ENCODE results near the gene CCDC6.

DNA sequence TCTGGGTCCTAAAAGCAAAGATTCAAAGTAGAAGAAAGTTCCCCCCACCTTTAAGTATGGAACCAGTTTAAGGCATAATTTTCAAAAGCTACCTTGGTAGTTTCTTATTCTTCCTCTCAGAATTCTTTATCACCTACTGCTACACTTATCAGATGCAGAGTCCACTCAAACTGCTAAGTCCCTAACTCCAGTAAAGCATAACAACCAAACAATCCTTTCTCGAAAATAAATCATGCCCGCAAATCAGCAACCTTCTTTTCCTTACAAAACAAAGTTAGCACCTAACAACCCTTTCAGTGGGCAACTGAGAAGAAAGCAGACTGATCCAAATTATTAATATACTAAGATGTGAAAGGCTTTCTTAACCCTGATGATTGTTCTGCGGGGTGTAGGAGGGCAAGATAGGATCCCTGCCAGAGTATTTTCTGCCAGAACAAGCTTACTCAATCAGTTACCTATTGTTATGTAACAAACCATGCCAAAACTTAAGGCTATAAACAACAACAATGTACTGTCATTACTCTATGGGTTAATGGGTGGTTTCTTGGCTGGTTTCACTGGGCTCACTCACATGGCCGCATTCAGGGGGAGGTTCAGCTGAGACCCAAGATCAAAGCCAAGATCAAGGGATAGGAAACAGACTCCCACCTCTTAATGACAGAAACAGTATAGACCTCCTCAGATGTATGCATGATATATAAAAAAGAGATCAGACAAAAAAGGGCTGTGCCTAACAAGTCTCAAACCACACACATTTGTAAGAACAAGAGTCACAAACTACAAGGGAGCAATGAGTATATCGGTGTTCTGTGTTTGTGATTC, 42.0 kb downstream of the CCDC6 start:
- TF ChIP-seq, protein P1, sequence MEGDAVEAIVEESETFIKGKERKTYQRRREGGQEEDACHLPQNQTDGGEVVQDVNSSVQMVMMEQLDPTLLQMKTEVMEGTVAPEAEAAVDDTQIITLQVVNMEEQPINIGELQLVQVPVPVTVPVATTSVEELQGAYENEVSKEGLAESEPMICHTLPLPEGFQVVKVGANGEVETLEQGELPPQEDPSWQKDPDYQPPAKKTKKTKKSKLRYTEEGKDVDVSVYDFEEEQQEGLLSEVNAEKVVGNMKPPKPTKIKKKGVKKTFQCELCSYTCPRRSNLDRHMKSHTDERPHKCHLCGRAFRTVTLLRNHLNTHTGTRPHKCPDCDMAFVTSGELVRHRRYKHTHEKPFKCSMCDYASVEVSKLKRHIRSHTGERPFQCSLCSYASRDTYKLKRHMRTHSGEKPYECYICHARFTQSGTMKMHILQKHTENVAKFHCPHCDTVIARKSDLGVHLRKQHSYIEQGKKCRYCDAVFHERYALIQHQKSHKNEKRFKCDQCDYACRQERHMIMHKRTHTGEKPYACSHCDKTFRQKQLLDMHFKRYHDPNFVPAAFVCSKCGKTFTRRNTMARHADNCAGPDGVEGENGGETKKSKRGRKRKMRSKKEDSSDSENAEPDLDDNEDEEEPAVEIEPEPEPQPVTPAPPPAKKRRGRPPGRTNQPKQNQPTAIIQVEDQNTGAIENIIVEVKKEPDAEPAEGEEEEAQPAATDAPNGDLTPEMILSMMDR (conservative IDR thresholded peaks at IDR 0.05 in 1 of 2, IDR thresholded peaks at IDR 0.05 in 1 of 2; ENCODE audit: extremely low read depth in 1 of 2, insufficient read depth in 1 of 2, low read depth in 1 of 2, low read length in 2 of 2) = no peak
- no peak for TF ChIP-seq EZH2 (IDR thresholded peaks at IDR 0.05; ENCODE audit: borderline replicate concordance, low read length)

Data from mammary epithelial cell (primary cell).